Esophagus muscularis mucosa (tissue), 4 donors: ENCODE data around the gene BACE1.

ENCODE experiments used
- CTCF ChIP-seq, 3 experiments: fragments of 200-600 bp in 2 of 3; fragments of 450-650 bp in 1 of 3; sonication (generic) in 2 of 3; IDR thresholded peaks; one replicate each; pipeline ENCODE4 v1.5.1; 2017 to 2019; ENCODE audit warnings: antibody characterized with exemption in 3 of 3, mild to moderate bottlenecking in 2 of 3, moderate library complexity in 1 of 3
- EP300 ChIP-seq: sonication (generic); formaldehyde crosslinking; IDR thresholded peaks from one replicate; pipeline ENCODE4 v1.6.1; 2017; ENCODE audit warnings: antibody characterized with exemption
- POLR2A ChIP-seq: fragments of 450-650 bp; IDR thresholded peaks from one replicate; pipeline ENCODE4 v1.6.1; 2017; ENCODE audit warnings: antibody characterized with exemption, moderate library complexity, mild to moderate bottlenecking, low read depth
- POLR2AphosphoS5 ChIP-seq, 2 donors: sonication (generic); formaldehyde crosslinking; IDR thresholded peaks; one replicate each; pipeline ENCODE4 v1.6.1; 2017; ENCODE audit warnings: antibody characterized with exemption in 2 of 2

- TF ChIP-seq CTCF (IDR thresholded peaks at IDR 0.05) (no peak), POLR2AphosphoS5 (IDR thresholded peaks at IDR 0.05) (no peak), POLR2A (no peak), EP300 (no peak)
Measured at GRCh38 chr11:117303101-117303500, 13.0 kb downstream of the BACE1 start.
